ENCODE data around the gene PRPH2. TPM values are rescaled to one million over a fixed set of nuclear protein-coding genes. Genes with fewer than 3 reads are reported as not detected.
"Not testable (repeated sequence)": the region's sequence is repeated elsewhere in the genome, so short reads cannot be mapped to it uniquely, and the experiment has no call there.

The PRPH2 gene
- polyA plus RNA-seq, 1 experiment: 0.97 TPM

GRCh38 chr6:42742116-42742894, 19.9 kb upstream of the PRPH2 start:
- peaks cover 4% of the 10 kb centered on the region for H3K27me3 ChIP-seq (ENCODE audit: control insufficient read depth, insufficient read depth, low read length)
- POLR2A ChIA-PET: interaction anchor here (0.7 to 1.3 kb wide), 4 partner anchors 40 to 187 kb away, joined by 3 to 10 read pairs (median 5); partner anchors contain the start of genes BICRAL, CNPY3 and RPL7L1
- no peak overlapping the region for H3K4me3 ChIP-seq (ENCODE audit: low read depth, low read length)
- H3K9me3 ChIP-seq (ENCODE audit: control insufficient read depth, insufficient read depth, low read length): no peaks in the 10 kb centered on the region; the same call in 1 of the 2 replicates
- CTCF ChIA-PET: interaction anchor here (2.7 kb wide), 1 partner anchor 16 kb away, joined by 18 read pairs; no protein-coding TSS in a partner anchor
- TF ChIP-seq, protein P1, sequence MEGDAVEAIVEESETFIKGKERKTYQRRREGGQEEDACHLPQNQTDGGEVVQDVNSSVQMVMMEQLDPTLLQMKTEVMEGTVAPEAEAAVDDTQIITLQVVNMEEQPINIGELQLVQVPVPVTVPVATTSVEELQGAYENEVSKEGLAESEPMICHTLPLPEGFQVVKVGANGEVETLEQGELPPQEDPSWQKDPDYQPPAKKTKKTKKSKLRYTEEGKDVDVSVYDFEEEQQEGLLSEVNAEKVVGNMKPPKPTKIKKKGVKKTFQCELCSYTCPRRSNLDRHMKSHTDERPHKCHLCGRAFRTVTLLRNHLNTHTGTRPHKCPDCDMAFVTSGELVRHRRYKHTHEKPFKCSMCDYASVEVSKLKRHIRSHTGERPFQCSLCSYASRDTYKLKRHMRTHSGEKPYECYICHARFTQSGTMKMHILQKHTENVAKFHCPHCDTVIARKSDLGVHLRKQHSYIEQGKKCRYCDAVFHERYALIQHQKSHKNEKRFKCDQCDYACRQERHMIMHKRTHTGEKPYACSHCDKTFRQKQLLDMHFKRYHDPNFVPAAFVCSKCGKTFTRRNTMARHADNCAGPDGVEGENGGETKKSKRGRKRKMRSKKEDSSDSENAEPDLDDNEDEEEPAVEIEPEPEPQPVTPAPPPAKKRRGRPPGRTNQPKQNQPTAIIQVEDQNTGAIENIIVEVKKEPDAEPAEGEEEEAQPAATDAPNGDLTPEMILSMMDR (IDR thresholded peaks at IDR 0.05; ENCODE audit: low read depth, low read length): no peak
- no peak for DNase-seq (ENCODE audit: low read depth, low spot score)
- H3K27ac ChIP-seq (ENCODE audit: low read depth, low read length): no peak overlapping the region

GRCh38 chr6:42740725-42741124, 18.3 kb upstream of the PRPH2 start:
- H3K9me3 ChIP-seq (ENCODE audit: control insufficient read depth, insufficient read depth, low read length): no peaks in the 10 kb centered on the region; the same call in 1 of the 2 replicates
- H3K4me3 ChIP-seq (ENCODE audit: low read depth, low read length): no peak overlapping the region
- no peak overlapping the region for H3K27ac ChIP-seq (ENCODE audit: low read depth, low read length)
- CTCF ChIA-PET: interaction anchor here (0.6 to 2.7 kb wide), 4 partner anchors 10 to 128 kb away, joined by 3 to 18 read pairs (median 5); no protein-coding TSS in a partner anchor
- H3K27me3 ChIP-seq (ENCODE audit: control insufficient read depth, insufficient read depth, low read length): peaks cover 4% of the 10 kb centered on the region
- no peak for DNase-seq (ENCODE audit: low read depth, low spot score)
- TF ChIP-seq, protein P1 (IDR thresholded peaks at IDR 0.05; ENCODE audit: low read depth, low read length): no peak
- POLR2A ChIA-PET: interaction anchor here (0.6 kb wide), 1 partner anchor 451 kb away, joined by 4 read pairs; no protein-coding TSS in a partner anchor

DNA sequence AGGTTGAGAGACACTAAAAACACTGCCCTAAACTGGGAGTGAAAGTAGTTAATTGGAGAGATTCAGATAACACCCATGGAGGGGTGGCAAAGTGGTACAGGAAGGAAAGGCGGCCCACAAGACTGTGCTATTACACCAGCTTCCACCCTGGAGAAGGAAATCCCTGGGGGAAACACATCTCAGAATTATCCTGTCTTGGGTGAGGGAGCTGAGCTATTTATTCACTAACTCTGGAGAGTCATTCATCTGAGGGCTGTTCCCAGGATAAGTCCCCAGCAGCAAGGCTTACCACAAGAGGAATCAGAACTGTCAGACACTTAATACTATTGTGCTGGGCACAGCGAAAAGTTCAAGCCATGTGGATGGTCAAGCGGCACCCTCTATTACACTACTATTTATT, 13.6 kb upstream of the PRPH2 start:
- POLR2A ChIA-PET: no interaction called here
- H3K9me3 ChIP-seq (ENCODE audit: control insufficient read depth, insufficient read depth, low read length): peaks cover 9% of the 10 kb centered on the region
- no peak overlapping the region for H3K27ac ChIP-seq (ENCODE audit: low read depth, low read length)
- peaks cover 4% of the 10 kb centered on the region for H3K27me3 ChIP-seq (ENCODE audit: control insufficient read depth, insufficient read depth, low read length)
- TF ChIP-seq, protein P1 (IDR thresholded peaks at IDR 0.05; ENCODE audit: low read depth, low read length): no peak
- DNase-seq (ENCODE audit: low read depth, low spot score): no peak
- no peak overlapping the region for H3K4me3 ChIP-seq (ENCODE audit: low read depth, low read length)
- CTCF ChIA-PET: no interaction called here

DNA sequence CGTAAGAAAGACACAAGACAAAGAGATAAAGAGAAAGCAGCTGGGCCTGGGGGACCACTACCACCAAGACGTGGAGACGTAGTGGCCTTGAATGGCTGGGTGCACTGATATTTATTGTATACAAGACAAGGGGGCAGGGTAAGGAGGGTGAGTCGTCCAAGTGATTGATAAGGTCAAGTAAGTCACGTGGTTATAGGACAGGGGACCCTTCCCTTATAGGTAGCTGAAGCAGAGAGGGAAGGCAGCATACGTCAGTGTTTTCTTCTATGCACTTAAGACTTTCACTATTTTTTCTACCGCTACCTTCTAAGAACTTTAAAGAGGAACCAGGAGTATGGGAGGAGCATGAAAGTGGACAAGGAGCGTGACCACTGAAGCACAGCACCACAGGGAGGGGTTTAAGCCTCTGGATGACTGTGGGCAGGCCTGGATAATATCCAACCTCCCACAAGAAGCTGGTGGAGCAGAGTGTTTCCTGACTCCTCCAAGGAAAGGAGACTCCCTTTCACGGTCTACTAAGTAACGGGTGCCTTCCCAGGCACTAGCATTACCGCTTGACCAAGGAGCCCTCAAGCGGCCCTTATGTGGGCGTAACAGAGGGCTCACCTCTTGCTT, 11.6 kb upstream of the PRPH2 start:
- POLR2A ChIA-PET; DNase-seq (ENCODE audit: low read depth, low spot score); H3K9me3 ChIP-seq (ENCODE audit: control insufficient read depth, insufficient read depth, low read length); CTCF ChIA-PET; H3K4me3 ChIP-seq (ENCODE audit: low read depth, low read length); H3K27me3 ChIP-seq (ENCODE audit: control insufficient read depth, insufficient read depth, low read length); H3K27ac ChIP-seq (ENCODE audit: low read depth, low read length): not testable (repeated sequence)

DNA sequence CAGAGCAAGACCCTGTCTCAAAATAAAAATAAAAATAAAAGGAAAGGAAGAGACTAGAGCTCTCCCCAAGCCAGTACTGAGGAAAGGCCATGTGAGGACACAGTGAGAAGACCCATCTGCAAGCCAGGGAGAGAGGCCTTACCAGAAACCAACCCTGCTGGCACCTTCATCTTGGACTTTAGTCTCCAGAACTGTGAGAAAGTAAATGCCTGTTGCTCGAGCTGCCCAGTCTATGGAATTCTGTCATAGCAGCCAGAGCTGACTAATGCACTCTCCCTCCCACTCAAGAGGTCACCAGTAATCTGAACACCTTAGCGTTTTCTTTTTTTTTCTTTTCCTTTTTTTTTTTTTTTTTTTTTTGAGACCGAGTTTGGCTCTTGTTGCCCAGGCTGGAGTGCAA, 7.3 kb upstream of the PRPH2 start:
- Histone ChIP-seq H3K4me3 (ENCODE audit: low read depth, low read length) (no peak overlapping the region), H3K27me3 (ENCODE audit: control insufficient read depth, insufficient read depth, low read length) (no peaks in the 10 kb centered on the region), H3K27ac (ENCODE audit: low read depth, low read length) (no peak overlapping the region), H3K9me3 (ENCODE audit: control insufficient read depth, insufficient read depth, low read length) (peaks cover 11% of the 10 kb centered on the region)
- ChIA-PET CTCF (interaction anchor here (0.5 to 1.7 kb wide), 8 partner anchors 10 to 514 kb away, joined by 3 to 6 read pairs (median 4); no protein-coding TSS in a partner anchor), POLR2A (interaction anchor here (1.4 kb wide), 1 partner anchor 53 kb away, joined by 17 read pairs; the partner anchor contains the start of gene BICRAL)
- TF ChIP-seq, protein P1 (IDR thresholded peaks at IDR 0.05; ENCODE audit: low read depth, low read length): no peak
- DNase-seq (ENCODE audit: low read depth, low spot score): no peak

Data from AG04450 (cell line).